PC-3 (cell line): Measurements from ENCODE around the gene SCRT2.

Experiments
- CTCF ChIP-seq: fragments of 300-600 bp; sonication (generic); conservative IDR thresholded peaks from 2 replicates; pipeline ENCODE4 v1.5.1; 2017; ENCODE audit warnings: antibody characterized with exemption, low read depth, mild to moderate bottlenecking, low read length
- EZH2 ChIP-seq: fragments of 300-600 bp; sonication (generic); IDR thresholded peaks from one replicate; pipeline ENCODE4 v1.6.1; 2017; ENCODE audit warnings: antibody characterized with exemption, mild to moderate bottlenecking, low read length; ENCODE audit not compliant: unreplicated experiment
- EZH2phosphoT487 ChIP-seq: fragments of 300-600 bp; sonication (generic); IDR thresholded peaks from 2 replicates; pipeline ENCODE4 v1.6.1; 2018; ENCODE audit warnings: mild to moderate bottlenecking, antibody characterized with exemption, low read length, borderline replicate concordance

- TF ChIP-seq CTCF, result no peak
- TF ChIP-seq EZH2, result no peak
- no peak for TF ChIP-seq EZH2phosphoT487
Measured at GRCh38 chr20:665276-665675, 10.3 kb downstream of the SCRT2 start.
